Astrocyte (in vitro differentiated cells and primary cell): ENCODE measurements around the gene EYA2.

Experiments
- CTCF ChIP-seq: IDR thresholded peaks from 2 replicates; pipeline ENCODE4 v1.5.1; 2011; ENCODE audit warnings: low read depth, mild to moderate bottlenecking, inconsistent platforms, low read length, moderate library complexity; ENCODE audit not compliant: insufficient read depth
- EZH2 ChIP-seq: IDR thresholded peaks from 2 replicates; pipeline ENCODE4 v1.6.1; 2012; ENCODE audit warnings: mild to moderate bottlenecking, low read length, inconsistent platforms; ENCODE audit not compliant: insufficient read depth

- no peak for TF ChIP-seq CTCF
- no peak for TF ChIP-seq EZH2
Observed at GRCh38 chr20:47225458-47225857, 330.8 kb downstream of the EYA2 start.
